GM23338 (cell line): Measurements from ENCODE around the gene MAPRE3. TPM values are rescaled to one million over a fixed set of nuclear protein-coding genes. Genes with fewer than 3 reads are reported as not detected.

Experiments used
- ATAC-seq: fragments of 200-7000 bp; cut with Tn5 transposase; 3 replicates; pipeline ENCODE4 v1.9.1; 2020
- DNase-seq: peaks from one replicate; pipeline ENCODE4 v3.0.0-alpha.2; 2015; ENCODE audit warnings: low spot score
- H2AFZ ChIP-seq: fragments of 200-600 bp; sonication (generic); 2 replicates; pipeline ENCODE4 v1.8.0; 2016; ENCODE audit warnings: antibody characterized with exemption, mild to moderate bottlenecking, moderate library complexity
- H3F3A ChIP-seq: fragments of 200-600 bp; sonication (generic); replicated peaks from 2 replicates; pipeline ENCODE4 v1.8.0; 2017; ENCODE audit warnings: antibody characterized with exemption, mixed run types, low read depth
- H3K27ac ChIP-seq: fragments of 200-600 bp; sonication (generic); 2 replicates; pipeline ENCODE4 v1.6.1; 2016; ENCODE audit warnings: low read depth
- H3K27me3 ChIP-seq: fragments of 200-600 bp; sonication (generic); 2 replicates; pipeline ENCODE4 v1.8.0; 2016; ENCODE audit warnings: mild to moderate bottlenecking, mixed run types, moderate library complexity; ENCODE audit not compliant: insufficient read depth
- H3K36me3 ChIP-seq: fragments of 200-600 bp; sonication (generic); 2 replicates; pipeline ENCODE4 v1.8.0; 2016; ENCODE audit warnings: mild to moderate bottlenecking; ENCODE audit not compliant: insufficient read depth
- H3K4me1 ChIP-seq: fragments of 200-600 bp; sonication (generic); 2 replicates; pipeline ENCODE4 v1.8.0; 2016; ENCODE audit warnings: mild to moderate bottlenecking, moderate library complexity; ENCODE audit not compliant: insufficient read depth
- H3K4me2 ChIP-seq: fragments of 200-600 bp; sonication (generic); 2 replicates; pipeline ENCODE4 v1.7.1; 2017; ENCODE audit warnings: mixed run types
- H3K4me3 ChIP-seq: fragments of 200-600 bp; sonication (generic); 2 replicates; pipeline ENCODE4 v1.6.1; 2016; ENCODE audit warnings: mixed run types
- H3K79me2 ChIP-seq: fragments of 200-600 bp; sonication (generic); replicated peaks from 2 replicates; pipeline ENCODE4 v1.8.0; 2017; ENCODE audit warnings: mild to moderate bottlenecking; ENCODE audit not compliant: insufficient read depth
- H3K9me2 ChIP-seq: fragments of 200-600 bp; sonication (generic); 2 replicates; pipeline ENCODE4 v1.8.0; 2017; ENCODE audit not compliant: insufficient read depth
- H4K20me1 ChIP-seq: fragments of 200-600 bp; sonication (generic); replicated peaks from 2 replicates; pipeline ENCODE4 v1.8.0; 2017; ENCODE audit warnings: mild to moderate bottlenecking; ENCODE audit not compliant: insufficient read depth
- H3K27ac Mint-ChIP-seq: 2 replicates; pipeline ENCODE4 v1.8.0; 2020; ENCODE audit warnings: inconsistent platforms, mild to moderate bottlenecking, moderate library complexity, mixed read lengths
- H3K27me3 Mint-ChIP-seq: 3 replicates; pipeline ENCODE4 v1.8.0; 2022; ENCODE audit warnings: low read depth, mild to moderate bottlenecking, moderate library complexity, mixed read lengths, inconsistent platforms; ENCODE audit not compliant: insufficient read depth, poor library complexity
- H3K36me3 Mint-ChIP-seq: 3 replicates; pipeline ENCODE4 v1.8.0; 2021; ENCODE audit warnings: low read depth, mild to moderate bottlenecking, inconsistent platforms, moderate library complexity, mixed read lengths
- H3K4me1 Mint-ChIP-seq: 3 replicates; pipeline ENCODE4 v1.8.0; 2020; ENCODE audit warnings: mild to moderate bottlenecking, inconsistent platforms, mixed read lengths
- H3K4me3 Mint-ChIP-seq: 3 replicates; pipeline ENCODE4 v1.8.0; 2021; ENCODE audit warnings: moderate library complexity, mild to moderate bottlenecking, inconsistent platforms, mixed read lengths
- H3K9me3 Mint-ChIP-seq: 3 replicates; pipeline ENCODE4 v1.8.0; 2020; ENCODE audit warnings: moderate library complexity, mild to moderate bottlenecking, inconsistent platforms, mixed read lengths
- CTCF ChIP-seq, 2 experiments: fragments of 200-600 bp in 1 of 2; sonication (generic) in 1 of 2; conservative IDR thresholded peaks; 2 replicates each; pipeline versions ENCODE4 v1.5.1 to v1.6.1; 2016 to 2017; ENCODE audit warnings: antibody characterized with exemption in 2 of 2, low read depth in 2 of 2, mild to moderate bottlenecking in 2 of 2, moderate library complexity in 1 of 2
- EZH2 ChIP-seq: fragments of 200-600 bp; sonication (generic); IDR thresholded peaks from one replicate; pipeline ENCODE4 v1.8.0; 2017; ENCODE audit warnings: antibody characterized with exemption, mild to moderate bottlenecking, low read depth; ENCODE audit not compliant: unreplicated experiment
- JUNB ChIP-seq: IDR thresholded peaks from one replicate; pipeline ENCODE4 v1.6.1; 2016; ENCODE audit warnings: antibody characterized with exemption; ENCODE audit not compliant: unreplicated experiment
- POLR2AphosphoS5 ChIP-seq: IDR thresholded peaks from 2 replicates; pipeline ENCODE4 v1.6.1; 2016; ENCODE audit warnings: antibody characterized with exemption, low read depth
- STAT1 ChIP-seq: IDR thresholded peaks from one replicate; pipeline ENCODE4 v1.6.1; 2016; ENCODE audit warnings: antibody characterized with exemption; ENCODE audit not compliant: unreplicated experiment
- ZNF114 ChIP-seq: fragments of 250-450 bp; sonication (Bioruptor Pico); IDR thresholded peaks from 2 replicates; pipeline ENCODE4 v1.5.0; 2020; ENCODE audit warnings: mild to moderate bottlenecking, moderate library complexity
- ZNF331 ChIP-seq: fragments of 250-450 bp; sonication (Bioruptor Pico); IDR thresholded peaks from 2 replicates; pipeline ENCODE4 v1.5.0; 2020; ENCODE audit warnings: low read depth, mild to moderate bottlenecking, moderate library complexity
- ZNF462 ChIP-seq: fragments of 250-450 bp; sonication (Bioruptor Pico); IDR thresholded peaks from 2 replicates; pipeline ENCODE4 v1.5.0; 2020; ENCODE audit warnings: mild to moderate bottlenecking, moderate library complexity
- polyA plus RNA-seq: library from polyadenylated mRNA; unstranded; fragments of >200 nt; fragmentation: Nextera tagmentation; extraction: Ambion mirVana; gene quantifications from 2 replicates; pipeline ENCODE4 v1.2.1, GENCODE V29; 2016
- total RNA-seq: library from RNA; depleted of rRNA; stranded (reverse); fragments of >200 nt; shearing (Covaris generic); gene quantifications from 2 replicates; pipeline ENCODE4 v1.2.3, GENCODE V29; 2014

The MAPRE3 gene
- total and polyA plus RNA-seq, 2 experiments from 2014 or later = 3.3 to 4.5 TPM

GRCh38 chr2:26945991-26946750, 24.3 kb upstream of the MAPRE3 start (continued):
- TF ChIP-seq ZNF462 (CRISPR knock-in tag) (no peak), EZH2 (no peak), STAT1 (no peak)

GRCh38 chr2:26946841-26947784, 23.3 kb upstream of the MAPRE3 start:
- DNase-seq = no peak
- ATAC-seq = no peak; the same call in 2 of the 3 replicates
- Mint-ChIP-seq H3K9me3 (no peaks in the 10 kb centered on the region), H3K4me3 (no peak overlapping the region), H3K36me3 (peaks cover 2% of the 10 kb centered on the region; the same call in 1 of the 3 replicates), H3K27ac (no peak overlapping the region), H3K27me3 (peaks cover 20% of the 10 kb centered on the region), H3K4me1 (peaks cover 25% of the 10 kb centered on the region)
- Histone ChIP-seq H3K27ac (no peak overlapping the region), H3K4me2 (no peak overlapping the region), H3K9me2 (no peaks in the 10 kb centered on the region), H3K4me1 (0 out of 2 replicates have a peak, but pooled peaks cover 6% of the 10 kb centered on the region), H3K36me3 (no peaks in the 10 kb centered on the region), H3F3A (no peaks in the 10 kb centered on the region), H4K20me1 (no peaks in the 10 kb centered on the region), H3K79me2 (no peaks in the 10 kb centered on the region), H3K4me3 (no peak overlapping the region), H3K27me3 (peaks cover 19% of the 10 kb centered on the region), H2AFZ (no peak overlapping the region)
- no peak for TF ChIP-seq ZNF114 (CRISPR knock-in tag)
- no peak for TF ChIP-seq JUNB
- TF ChIP-seq CTCF (conservative IDR thresholded peaks at IDR 0.05; ENCODE audit: low read depth in 2 of 2) = no peak
- TF ChIP-seq ZNF331 (CRISPR knock-in tag) = no peak
- no peak for TF ChIP-seq POLR2AphosphoS5
